ENCODE measurements around the gene PPP3CB. TPM values are rescaled to one million over a fixed set of nuclear protein-coding genes. Genes with fewer than 3 reads are reported as not detected.
A peak's percentile ranks its signal among the peaks of the same experiment; 100 is the strongest.

PPP3CB gene
- total RNA-seq, 1 experiment from 2014 or later = 43.8 TPM

DNA sequence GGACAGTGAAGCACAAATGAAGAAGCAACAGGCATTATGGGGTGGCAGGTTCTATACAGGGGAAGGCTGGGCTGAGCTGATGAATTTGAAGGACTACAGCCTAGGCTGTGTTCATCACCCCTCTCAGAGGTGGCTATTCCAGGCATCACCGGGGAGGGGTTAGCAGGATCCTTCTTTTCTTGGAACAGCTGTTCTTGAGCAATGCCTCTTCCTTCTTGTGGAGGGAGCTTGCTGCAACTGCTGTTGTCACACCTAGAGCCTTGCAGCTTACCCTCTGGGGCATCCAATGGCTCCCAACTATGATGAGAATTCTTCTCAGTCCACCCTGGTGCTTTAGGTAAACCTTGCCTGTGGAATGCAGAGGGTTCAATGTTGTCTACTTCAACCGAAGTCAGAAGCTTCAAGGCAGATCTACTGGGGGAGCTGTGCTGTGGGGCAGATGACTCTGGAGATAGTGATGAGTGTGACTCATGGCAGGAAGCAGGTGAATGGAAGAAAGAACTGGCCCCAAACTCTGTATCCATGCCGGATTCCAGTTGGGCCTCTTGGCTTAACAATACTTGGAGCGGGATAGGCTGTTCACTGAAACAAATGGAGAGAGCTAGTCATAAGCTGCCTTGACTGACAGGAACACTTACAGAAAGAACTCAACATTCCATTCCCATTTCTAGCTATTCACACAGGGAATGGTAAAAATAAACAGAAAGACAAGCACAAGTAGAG, 21.5 kb upstream of the PPP3CB start:
- no peak overlapping the region for H3K9ac ChIP-seq (ENCODE audit: low read length)
- no peaks in the 10 kb centered on the region for H3F3A ChIP-seq (ENCODE audit: low read length, unreplicated experiment)
- no peak overlapping the region for H3K4me3 ChIP-seq (ENCODE audit: low read length)
- H3K36me3 ChIP-seq (ENCODE audit: low read depth, low read length) = peaks cover 31% of the 10 kb centered on the region; the same call in 1 of the 2 replicates
- CTCF ChIA-PET = no interaction called here
- no TSS peak for BruUV-seq (replicated peaks)
- ATAC-seq (peak; percentile 53), DNase-seq (peak; percentile 59)
- H3K79me2 ChIP-seq (ENCODE audit: low read length) = no peaks in the 10 kb centered on the region
- H3K4me1 ChIP-seq (ENCODE audit: insufficient read depth, low read length) = peaks cover 6% of the 10 kb centered on the region; the same call in 1 of the 2 replicates
- H3K27me3 ChIP-seq (ENCODE audit: low read length) = no peaks in the 10 kb centered on the region
- no peak overlapping the region for H3K27ac ChIP-seq (ENCODE audit: low read length)
- H4K20me1 ChIP-seq (ENCODE audit: low read length) = no peaks in the 10 kb centered on the region
- no peak for TF ChIP-seq EZH2 (IDR thresholded peaks at IDR 0.05; ENCODE audit: low read length, unreplicated experiment)
- no peak for TF ChIP-seq EZH2phosphoT487 (IDR thresholded peaks at IDR 0.05; ENCODE audit: borderline replicate concordance, low read length)
- no peaks in the 10 kb centered on the region for H3K9me3 ChIP-seq (ENCODE audit: low read length)
- intact Hi-C loops (cut with micrococcal nuclease) = no loop called here
- POLR2A ChIA-PET (ENCODE audit: unreplicated experiment) = no interaction called here
- no peak overlapping the region for H2AFZ ChIP-seq (ENCODE audit: low read length)
- no peak overlapping the region for H3K4me2 ChIP-seq (ENCODE audit: low read length)
- no peaks in the 10 kb centered on the region for H3K9me2 ChIP-seq (replicated peaks; ENCODE audit: low read length)

DNA sequence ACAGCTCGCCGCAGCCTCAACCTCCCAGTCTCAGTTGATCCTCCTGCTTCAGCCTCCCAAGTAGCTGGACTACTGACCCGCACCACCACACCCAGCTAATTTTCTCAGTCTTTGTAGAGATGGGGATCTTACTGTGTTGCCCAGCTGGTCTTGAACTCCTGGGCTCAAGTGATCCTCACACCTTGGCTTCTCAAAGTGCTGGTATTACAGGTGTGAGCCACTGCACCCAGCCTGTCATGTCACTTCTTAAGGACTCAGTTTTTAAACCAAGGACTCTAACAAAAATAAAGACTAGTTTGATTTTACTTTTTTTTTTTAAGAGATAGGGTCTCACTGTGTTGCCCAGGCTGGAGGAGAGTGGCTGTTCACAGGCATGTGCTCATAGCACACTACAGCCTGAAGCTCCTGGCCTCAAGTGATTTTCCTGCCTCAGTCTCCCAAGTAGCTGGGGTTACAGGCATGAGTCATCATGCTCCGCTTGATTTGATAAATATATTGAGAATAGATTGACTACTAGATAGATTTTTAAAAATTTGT, 16.5 kb upstream of the PPP3CB start:
- ATAC-seq = no peak
- Histone ChIP-seq H4K20me1 (ENCODE audit: low read length) (no peaks in the 10 kb centered on the region), H3K4me3 (ENCODE audit: low read length) (no peak overlapping the region), H3K27ac (ENCODE audit: low read length) (no peak overlapping the region), H3K27me3 (ENCODE audit: low read length) (no peaks in the 10 kb centered on the region), H3F3A (ENCODE audit: low read length, unreplicated experiment) (no peaks in the 10 kb centered on the region), H3K79me2 (ENCODE audit: low read length) (no peaks in the 10 kb centered on the region), H3K9ac (ENCODE audit: low read length) (no peak overlapping the region), H2AFZ (ENCODE audit: low read length) (no peak overlapping the region), H3K4me2 (ENCODE audit: low read length) (no peak overlapping the region), H3K36me3 (ENCODE audit: low read depth, low read length) (peaks cover 13% of the 10 kb centered on the region; the same call in 1 of the 2 replicates), H3K4me1 (ENCODE audit: insufficient read depth, low read length) (no peaks in the 10 kb centered on the region), H3K9me3 (ENCODE audit: low read length) (no peaks in the 10 kb centered on the region), H3K9me2 (replicated peaks; ENCODE audit: low read length) (no peaks in the 10 kb centered on the region)
- no peak for TF ChIP-seq EZH2 (IDR thresholded peaks at IDR 0.05; ENCODE audit: low read length, unreplicated experiment)
- TF ChIP-seq, protein P1, sequence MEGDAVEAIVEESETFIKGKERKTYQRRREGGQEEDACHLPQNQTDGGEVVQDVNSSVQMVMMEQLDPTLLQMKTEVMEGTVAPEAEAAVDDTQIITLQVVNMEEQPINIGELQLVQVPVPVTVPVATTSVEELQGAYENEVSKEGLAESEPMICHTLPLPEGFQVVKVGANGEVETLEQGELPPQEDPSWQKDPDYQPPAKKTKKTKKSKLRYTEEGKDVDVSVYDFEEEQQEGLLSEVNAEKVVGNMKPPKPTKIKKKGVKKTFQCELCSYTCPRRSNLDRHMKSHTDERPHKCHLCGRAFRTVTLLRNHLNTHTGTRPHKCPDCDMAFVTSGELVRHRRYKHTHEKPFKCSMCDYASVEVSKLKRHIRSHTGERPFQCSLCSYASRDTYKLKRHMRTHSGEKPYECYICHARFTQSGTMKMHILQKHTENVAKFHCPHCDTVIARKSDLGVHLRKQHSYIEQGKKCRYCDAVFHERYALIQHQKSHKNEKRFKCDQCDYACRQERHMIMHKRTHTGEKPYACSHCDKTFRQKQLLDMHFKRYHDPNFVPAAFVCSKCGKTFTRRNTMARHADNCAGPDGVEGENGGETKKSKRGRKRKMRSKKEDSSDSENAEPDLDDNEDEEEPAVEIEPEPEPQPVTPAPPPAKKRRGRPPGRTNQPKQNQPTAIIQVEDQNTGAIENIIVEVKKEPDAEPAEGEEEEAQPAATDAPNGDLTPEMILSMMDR (conservative IDR thresholded peaks at IDR 0.05; ENCODE audit: low read depth, low read length) = no peak
- no peak for TF ChIP-seq EZH2phosphoT487 (IDR thresholded peaks at IDR 0.05; ENCODE audit: borderline replicate concordance, low read length)
- ChIA-PET CTCF (interaction anchor here (0.6 kb wide), 1 partner anchor 131 kb away, joined by 6 read pairs; no protein-coding TSS in a partner anchor), POLR2A (ENCODE audit: unreplicated experiment) (interaction anchor here (0.6 kb wide), 1 partner anchor 16 kb away, joined by 5 read pairs; no protein-coding TSS in a partner anchor)
- DNase-seq = no peak
- intact Hi-C loops (cut with micrococcal nuclease) = no loop called here
- BruUV-seq (replicated peaks) = no TSS peak

GRCh38 chr10:73509695-73510094, 13.9 kb upstream of the PPP3CB start:
- BruUV-seq (replicated peaks) = no TSS peak
- intact Hi-C loops (cut with micrococcal nuclease) = no loop called here
- Histone ChIP-seq H3K9me2 (replicated peaks; ENCODE audit: low read length) (no peaks in the 10 kb centered on the region), H3K27ac (ENCODE audit: low read length) (no peak overlapping the region), H3K9ac (ENCODE audit: low read length) (no peak overlapping the region), H3K79me2 (ENCODE audit: low read length) (no peaks in the 10 kb centered on the region), H3K36me3 (ENCODE audit: low read depth, low read length) (0 out of 2 replicates have a peak, but pooled peaks cover 2% of the 10 kb centered on the region), H3F3A (ENCODE audit: low read length, unreplicated experiment) (no peaks in the 10 kb centered on the region), H3K4me2 (ENCODE audit: low read length) (no peak overlapping the region), H3K9me3 (ENCODE audit: low read length) (no peaks in the 10 kb centered on the region), H2AFZ (ENCODE audit: low read length) (no peak overlapping the region), H3K4me1 (ENCODE audit: insufficient read depth, low read length) (no peaks in the 10 kb centered on the region), H3K27me3 (ENCODE audit: low read length) (no peaks in the 10 kb centered on the region), H3K4me3 (ENCODE audit: low read length) (no peak overlapping the region), H4K20me1 (ENCODE audit: low read length) (no peaks in the 10 kb centered on the region)
- ChIA-PET POLR2A (ENCODE audit: unreplicated experiment) (no interaction called here), CTCF (interaction anchor here (0.6 kb wide), 1 partner anchor 27 kb away, joined by 3 read pairs; no protein-coding TSS in a partner anchor)
- TF ChIP-seq, protein P1 (conservative IDR thresholded peaks at IDR 0.05; ENCODE audit: low read depth, low read length) = no peak
- no peak for TF ChIP-seq EZH2 (IDR thresholded peaks at IDR 0.05; ENCODE audit: low read length, unreplicated experiment)
- no peak for TF ChIP-seq EZH2phosphoT487 (IDR thresholded peaks at IDR 0.05; ENCODE audit: borderline replicate concordance, low read length)
- DNase-seq (no peak), ATAC-seq (no peak)
